Adrenal gland (tissue), 12 donors: ENCODE measurements around the gene MUC5B. TPM values are rescaled to one million over a fixed set of nuclear protein-coding genes. Genes with fewer than 3 reads are reported as not detected.

Source experiments
- DNase-seq, 7 donors: peaks; one replicate each; pipeline ENCODE4 v3.0.0-alpha.2; 2019 to 2020
- H3K27ac ChIP-seq, 5 donors: fragments of 200-600 bp; sonication (generic) in 4 of 5; 1 replicate in 3 of 5; 2 replicates in 2 of 5; pipeline versions ENCODE4 v1.5.1 to v1.8.0; 2016 to 2020; ENCODE audit warnings: mild to moderate bottlenecking in 1 of 5
- H3K27me3 ChIP-seq: fragments of 200-600 bp; 2 replicates; pipeline ENCODE4 v1.8.0; 2021
- H3K36me3 ChIP-seq, 2 donors: fragments of 200-600 bp; replicated peaks in 1 of 2; 1 replicate in 1 of 2; 2 replicates in 1 of 2; pipeline versions ENCODE4 v1.5.1 to v1.8.0; 2018 to 2022
- H3K4me1 ChIP-seq, 2 donors: fragments of 200-600 bp; replicated peaks in 1 of 2; 1 replicate in 1 of 2; 2 replicates in 1 of 2; pipeline versions ENCODE4 v1.5.1 to v1.8.0; 2018 to 2021
- H3K4me3 ChIP-seq, 4 donors: fragments of 200-600 bp; sonication (generic) in 3 of 4; one replicate each; pipeline ENCODE4 v1.5.1; 2016 to 2018
- H3K9me3 ChIP-seq, 3 donors: fragments of 200-600 bp; sonication (generic) in 1 of 3; replicated peaks in 1 of 3; 1 replicate in 2 of 3; 2 replicates in 1 of 3; pipeline versions ENCODE4 v1.5.1 to v1.8.0; 2016 to 2021
- CTCF ChIP-seq, 6 experiments: fragments of 450-650 bp in 4 of 6; fragments of 200-600 bp in 2 of 6; sonication (generic) in 1 of 6; IDR thresholded peaks; 1 replicate in 5 of 6; 2 replicates in 1 of 6; pipeline versions ENCODE4 v1.5.1 to v1.8.0; 2016 to 2021; ENCODE audit warnings: antibody characterized with exemption in 6 of 6, mild to moderate bottlenecking in 2 of 6, moderate library complexity in 1 of 6
- POLR2A ChIP-seq, 2 donors: fragments of 450-650 bp; IDR thresholded peaks; one replicate each; pipeline ENCODE4 v1.6.1; 2017; ENCODE audit warnings: antibody characterized with exemption in 2 of 2, mild to moderate bottlenecking in 2 of 2, moderate library complexity in 1 of 2
- WGBS, 4 donors: extraction: QIAGEN DNeasy Blood & Tissue Kit in 2 of 4; methylation state at CpG; one replicate each; pipeline versions ENCODE4 v1.1.5 to v1.1.7; 2013 to 2017; 5-methylcytosine and 5-hydroxymethylcytosine counted together
- intact Hi-C, 2 donors: fragments of 100-400 bp; cut with DNase I; formaldehyde crosslinking; loops; one replicate each; pipeline versions ENCODE4 v1.14.1 to v1.15.0; 2022 to 2023
- polyA plus RNA-seq, 3 donors: library from polyadenylated mRNA; stranded (reverse); fragments of 200-250 nt in 2 of 3; fragments of 350-450 nt in 1 of 3; fragmentation: Illumina TruSeq in 1 of 3; extraction: RNeasy Lipid Tissue Mini Kit (QIAGEN cat#74804) in 1 of 3; gene quantifications; one replicate each; pipeline ENCODE4 v1.2.3, GENCODE V29; 2013 to 2014
- total RNA-seq, 9 donors: library from RNA; depleted of rRNA in 4 of 9; stranded (reverse); fragments of >200 nt in 4 of 9; fragments of 120-200 nt in 1 of 9; fragmentation: NEBNext Ultra II Directional in 1 of 9; extraction: Animal tissue kit (Norgen Biotek cat#: 25700) in 1 of 9; gene quantifications; one replicate each; pipeline versions ENCODE4 v1.1.0 to v1.2.4, GENCODE V29; 2013 to 2023
- donor health status: healthy with polysubstance abuse.
- donor health status: Bipolar disorder and iron deficiency.
- donor health status: DM: yes; HTN: yes; CAD: no.
- donor health status: DM: no; HTN: no; CAD: no.
- donor health status: DM: no; HTN: no; CAD: no.
- donor health status: DM: yes; HTN: yes; CAD: no.

MUC5B gene
- total and polyA plus RNA-seq, 12 donors = under 0.01 to 0.95 (median 0.70) TPM; not detected in 7

DNA sequence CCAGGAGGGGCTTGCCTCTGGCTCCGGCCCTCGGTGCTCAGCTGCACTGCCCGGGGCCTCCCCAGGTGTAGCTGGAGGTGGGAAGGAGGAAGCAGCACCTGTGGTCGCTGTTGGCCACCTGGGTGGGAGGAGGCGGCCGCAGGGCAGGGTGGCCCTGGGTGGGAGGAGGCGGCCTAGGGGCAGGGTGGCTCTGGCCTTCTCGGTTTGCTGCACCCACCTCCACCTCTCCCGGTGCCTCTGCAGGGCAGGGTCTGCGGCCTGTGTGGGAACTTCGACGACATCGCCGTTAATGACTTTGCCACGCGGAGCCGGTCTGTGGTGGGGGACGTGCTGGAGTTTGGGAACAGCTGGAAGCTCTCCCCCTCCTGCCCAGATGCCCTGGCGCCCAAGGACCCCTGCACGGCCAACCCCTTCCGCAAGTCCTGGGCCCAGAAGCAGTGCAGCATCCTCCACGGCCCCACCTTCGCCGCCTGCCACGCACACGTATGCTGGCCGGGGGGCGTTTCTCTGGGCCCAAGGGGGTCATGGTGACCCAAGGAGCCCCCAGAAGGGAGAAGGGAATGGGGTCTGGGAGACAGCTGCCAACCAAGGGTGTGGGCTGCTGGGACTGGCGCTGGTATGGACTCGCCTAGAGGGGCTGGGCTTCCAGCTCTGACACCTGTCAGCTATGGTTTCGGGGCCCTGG, 44.5 kb upstream of the MUC5B start:
- no peak for TF ChIP-seq CTCF (IDR thresholded peaks at IDR 0.05)
- TF ChIP-seq POLR2A (IDR thresholded peaks at IDR 0.05) = no peak
- intact Hi-C loops = no loop called here
- Histone ChIP-seq H3K4me1 (no peaks in the 10 kb centered on the region), H3K27me3 (peaks cover 4% of the 10 kb centered on the region), H3K4me3 (no peak overlapping the region), H3K9me3 (no peaks in the 10 kb centered on the region), H3K36me3 (no peaks in the 10 kb centered on the region), H3K27ac (no peak overlapping the region)
- WGBS, 4 donors = 81 to 87% (median 86%) methylated on average over 26 to 31 of the region's 31 CpGs
- DNase-seq = no peak

DNA sequence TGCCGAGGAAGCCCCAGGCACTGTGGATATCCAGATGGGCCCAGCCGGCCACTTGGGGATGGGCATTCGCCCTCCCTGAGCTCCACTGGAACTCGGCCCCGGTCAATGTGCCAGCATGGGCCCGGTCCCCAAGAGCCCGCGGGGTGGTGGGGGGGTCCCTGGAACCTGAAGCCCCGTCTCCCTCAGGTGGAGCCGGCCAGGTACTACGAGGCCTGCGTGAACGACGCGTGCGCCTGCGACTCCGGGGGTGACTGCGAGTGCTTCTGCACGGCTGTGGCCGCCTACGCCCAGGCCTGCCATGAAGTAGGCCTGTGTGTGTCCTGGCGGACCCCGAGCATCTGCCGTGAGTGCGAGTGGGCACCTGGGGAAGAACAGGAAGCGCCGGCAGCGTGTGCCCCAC, 44.0 kb upstream of the MUC5B start:
- H3K27ac ChIP-seq = no peak overlapping the region
- no peaks in the 10 kb centered on the region for H3K4me1 ChIP-seq
- WGBS, 4 donors = 89 to 100% (median 92%) methylated on average over 5 to 29 of the region's 29 CpGs
- no peak for DNase-seq
- no peak overlapping the region for H3K4me3 ChIP-seq
- H3K36me3 ChIP-seq = no peaks in the 10 kb centered on the region
- intact Hi-C loops = no loop called here
- no peak for TF ChIP-seq POLR2A (IDR thresholded peaks at IDR 0.05)
- no peak for TF ChIP-seq CTCF (IDR thresholded peaks at IDR 0.05)
- H3K9me3 ChIP-seq = no peaks in the 10 kb centered on the region
- peaks cover 4% of the 10 kb centered on the region for H3K27me3 ChIP-seq

GRCh38 chr11:1179641-1180040, 43.2 kb upstream of the MUC5B start:
- WGBS, 4 donors = 73 to 91% (median 86%) methylated on average over 9 to 17 of the region's 17 CpGs
- no peak overlapping the region for H3K27ac ChIP-seq
- no peaks in the 10 kb centered on the region for H3K9me3 ChIP-seq
- H3K27me3 ChIP-seq = peaks cover 4% of the 10 kb centered on the region
- no peak overlapping the region for H3K4me3 ChIP-seq
- intact Hi-C loops = no loop called here
- no peaks in the 10 kb centered on the region for H3K4me1 ChIP-seq
- no peak for TF ChIP-seq CTCF (IDR thresholded peaks at IDR 0.05)
- no peak for TF ChIP-seq POLR2A (IDR thresholded peaks at IDR 0.05)
- no peaks in the 10 kb centered on the region for H3K36me3 ChIP-seq
- DNase-seq = no peak

- intact Hi-C loops = no loop called here
- WGBS, 4 donors = 77 to 79% (median 79%) methylated on average over 14 to 15 of the region's 15 CpGs; no CpG with 5 or more reads in 1 of the 4 donors
- TF ChIP-seq POLR2A (IDR thresholded peaks at IDR 0.05) = no peak
- TF ChIP-seq CTCF (IDR thresholded peaks at IDR 0.05) = no peak
- Histone ChIP-seq H3K4me3 (no peak overlapping the region), H3K27me3 (peaks cover 4% of the 10 kb centered on the region), H3K36me3 (no peaks in the 10 kb centered on the region), H3K4me1 (no peaks in the 10 kb centered on the region), H3K9me3 (no peaks in the 10 kb centered on the region), H3K27ac (no peak overlapping the region)
- no peak for DNase-seq
These were observed 42.7 kb upstream of the MUC5B start for GRCh38 chr11:1180171-1180570.
